Esophagus squamous epithelium (tissue), 5 donors: ENCODE data around the gene CREBRF. TPM values are rescaled to one million over a fixed set of nuclear protein-coding genes. Genes with fewer than 3 reads are reported as not detected.
"Not testable (repeated sequence)": the region's sequence is repeated elsewhere in the genome, so short reads cannot be mapped to it uniquely, and the experiment has no call there.

Experiments
- DNase-seq: peaks from one replicate; lab custom pipeline; 2025; lab: John Stamatoyannopoulos, UW
- H3K27ac ChIP-seq, 4 donors: fragments of 200-600 bp; sonication (generic); one replicate each; pipeline ENCODE4 v1.5.1; 2016 to 2019; ENCODE audit warnings: mild to moderate bottlenecking in 1 of 4
- H3K27me3 ChIP-seq, 4 donors: fragments of 200-600 bp; sonication (generic); 1 replicate in 3 of 4; 2 replicates in 1 of 4; pipeline versions ENCODE4 v1.5.1 to v1.6.0; 2017 to 2021; ENCODE audit warnings: antibody characterized with exemption in 1 of 4
- H3K36me3 ChIP-seq, 3 donors: fragments of 200-600 bp; sonication (generic); one replicate each; pipeline ENCODE4 v1.5.1; 2016 to 2019
- H3K4me1 ChIP-seq, 3 donors: fragments of 200-600 bp; sonication (generic); one replicate each; pipeline ENCODE4 v1.5.1; 2017 to 2019
- H3K4me3 ChIP-seq, 4 donors: fragments of 200-600 bp; sonication (generic); 1 replicate in 3 of 4; 2 replicates in 1 of 4; pipeline ENCODE4 v1.5.1; 2016 to 2019; ENCODE audit warnings: mild to moderate bottlenecking in 2 of 4, moderate library complexity in 1 of 4
- H3K9me3 ChIP-seq, 3 donors: fragments of 200-600 bp; sonication (generic); one replicate each; pipeline ENCODE4 v1.5.1; 2016 to 2019
- CTCF ChIP-seq, 6 experiments: fragments of 450-650 bp in 4 of 6; fragments of 200-600 bp in 2 of 6; sonication (generic) in 2 of 6; IDR thresholded peaks; one replicate each; pipeline ENCODE4 v1.5.1; 2016 to 2019; ENCODE audit warnings: antibody characterized with exemption in 6 of 6, mild to moderate bottlenecking in 4 of 6, moderate library complexity in 4 of 6
- POLR2A ChIP-seq, 4 donors: fragments of 450-650 bp; IDR thresholded peaks; one replicate each; pipeline ENCODE4 v1.6.1; 2017; ENCODE audit warnings: antibody characterized with exemption in 4 of 4, mild to moderate bottlenecking in 4 of 4, moderate library complexity in 3 of 4
- WGBS, 2 donors: methylation state at CpG; one replicate each; pipeline ENCODE4 v1.1.5; 2018; 5-methylcytosine and 5-hydroxymethylcytosine counted together
- intact Hi-C: fragments of 100-400 bp; cut with DNase I; formaldehyde crosslinking; loops from one replicate; pipeline ENCODE4 v1.15.0; 2022
- total RNA-seq, 4 donors: library from RNA; depleted of rRNA; stranded (reverse); fragments of >200 nt; gene quantifications; one replicate each; pipeline ENCODE4 v1.1.0, GENCODE V29; 2016
- donor health status: DM: yes; HTN: yes; CAD: no.

The CREBRF gene
- total RNA-seq, 4 donors from 2014 or later = 2.7 to 28.4 (median 7.9) TPM

- Histone ChIP-seq H3K36me3 (peaks cover 6 to 87% (median 12%) of the 10 kb centered on the region in 3 donors), H3K9me3 (peaks cover 0 to 10% (median 0%) of the 10 kb centered on the region in 3 donors), H3K4me1 (no peaks in the 10 kb centered on the region), H3K27me3 (no peaks in the 10 kb centered on the region), H3K4me3 (no peak overlapping the region), H3K27ac (no peak overlapping the region)
- 69 to 72% methylated on average over 3 of the region's 3 CpGs for WGBS, 2 donors
- intact Hi-C loops = no loop called here
- DNase-seq = no peak
- TF ChIP-seq CTCF (IDR thresholded peaks at IDR 0.05) = no peak
- no peak for TF ChIP-seq POLR2A (IDR thresholded peaks at IDR 0.05)
Measured at GRCh38 chr5:173123416-173123815, 67.3 kb downstream of the CREBRF start.

- intact Hi-C loops, H3K9me3 ChIP-seq, H3K27me3 ChIP-seq, H3K4me3 ChIP-seq, H3K4me1 ChIP-seq, DNase-seq, H3K27ac ChIP-seq: not testable (repeated sequence)
- WGBS, 2 donors = 90 to 92% methylated on average over 6 of the region's 6 CpGs
- peaks cover 0 to 80% (median 0%) of the 10 kb centered on the region in 3 donors for H3K36me3 ChIP-seq
Measured at GRCh38 chr5:173132166-173132565, 76.0 kb downstream of the CREBRF start.

GRCh38 chr5:173138707-173139106, 82.6 kb downstream of the CREBRF start:
- Histone ChIP-seq H3K27me3 (no peaks in the 10 kb centered on the region), H3K36me3 (peaks cover 0 to 45% (median 0%) of the 10 kb centered on the region in 3 donors), H3K9me3 (no peaks in the 10 kb centered on the region), H3K27ac (no peak overlapping the region), H3K4me3 (no peak overlapping the region), H3K4me1 (no peaks in the 10 kb centered on the region)
- intact Hi-C loops = no loop called here
- DNase-seq = no peak
- 93 to 96% methylated on average over 3 of the region's 3 CpGs for WGBS, 2 donors
- TF ChIP-seq POLR2A (IDR thresholded peaks at IDR 0.05) (no peak), CTCF (IDR thresholded peaks at IDR 0.05) (no peak)

- Histone ChIP-seq H3K4me1 (peaks cover 0 to 6% (median 0%) of the 10 kb centered on the region in 3 donors), H3K9me3 (no peaks in the 10 kb centered on the region), H3K27ac (no peak overlapping the region), H3K27me3 (no peaks in the 10 kb centered on the region), H3K4me3 (no peak overlapping the region), H3K36me3 (peaks cover 0 to 36% (median 0%) of the 10 kb centered on the region in 3 donors)
- no peak for TF ChIP-seq CTCF (IDR thresholded peaks at IDR 0.05)
- no peak for TF ChIP-seq POLR2A (IDR thresholded peaks at IDR 0.05)
- WGBS, 2 donors = 100% methylated on average over 1 of the region's 1 CpG
- no peak for DNase-seq
- intact Hi-C loops = loop anchor here (5.0 kb wide), 1 partner anchor 157 kb away; the partner anchor contains the start of gene ATP6V0E1
Measured at GRCh38 chr5:173139631-173140030, 83.5 kb downstream of the CREBRF start.

GRCh38 chr5:173140769-173141168, 84.6 kb downstream of the CREBRF start:
- intact Hi-C loops = loop anchor here (5.0 kb wide), 1 partner anchor 158 kb away; the partner anchor contains the start of gene ATP6V0E1
- Histone ChIP-seq H3K4me1 (peaks cover 0 to 15% (median 4%) of the 10 kb centered on the region in 3 donors), H3K27ac (no peak overlapping the region)

More at GRCh38 chr5:173140769-173141168, 84.6 kb downstream of the CREBRF start:
- H3K9me3 ChIP-seq = no peaks in the 10 kb centered on the region
- WGBS, 2 donors = 88 to 89% methylated on average over 4 of the region's 4 CpGs
- peaks cover 0 to 29% (median 0%) of the 10 kb centered on the region in 3 donors for H3K36me3 ChIP-seq
- TF ChIP-seq CTCF (IDR thresholded peaks at IDR 0.05) (no peak), POLR2A (IDR thresholded peaks at IDR 0.05) (no peak)
- no peak for DNase-seq
- H3K4me3 ChIP-seq = no peak overlapping the region
- no peaks in the 10 kb centered on the region for H3K27me3 ChIP-seq
